A549 (cell line): ENCODE data around the gene VENTX. TPM values are rescaled to one million over a fixed set of nuclear protein-coding genes. Genes with fewer than 3 reads are reported as not detected.

Experiments
- ATAC-seq, 2 experiments: fragments of 200-7000 bp in 1 of 2; fragments of >200 bp in 1 of 2; cut with Nextera tagmentation in 1 of 2; cut with Tn5 transposase in 1 of 2; 3 replicates each; pipeline versions ENCODE4 v1.8.0 to v1.9.1; 2018 to 2020; ENCODE audit warnings: mild to moderate bottlenecking in 1 of 2, moderate library complexity in 1 of 2
- CTCF ChIA-PET: fragments of 300-600 bp; sonication (Branson Sonifier 250); formaldehyde crosslinking; extraction: SDS; loops from one replicate; lab custom pipeline; 2021; ENCODE audit warnings: antibody characterized with exemption, inconsistent platforms; lab: Yijun Ruan, JAX
- POLR2A ChIA-PET: fragments of 350-600 bp; formaldehyde crosslinking; extraction: SDS; loops from one replicate; lab custom pipeline; 2021; ENCODE audit warnings: antibody characterized with exemption, inconsistent platforms; lab: Yijun Ruan, JAX
- DNase-seq, 2 experiments: peaks; one replicate each; pipeline versions ENCODE4 v3.0.0 to v3.0.0-alpha.2; 2011 to 2016; ENCODE audit warnings: low read depth in 1 of 2, low spot score in 1 of 2
- FAIRE-seq: peaks from 2 replicates; lab custom pipeline; 2011; peaks lifted over from hg19 to GRCh38; lab: Jason Lieb, UNC
- H3K27ac ChIP-seq, 2 experiments: fragments of >200 bp; sonication (Bioruptor Twin); formaldehyde crosslinking; 3 replicates each; pipeline ENCODE4 v1.5.1; 2016 to 2017
- H3K4me1 ChIP-seq: fragments of >200 bp; sonication (Bioruptor Twin); formaldehyde crosslinking; 3 replicates; pipeline ENCODE4 v1.6.1; 2016
- H3K4me2 ChIP-seq: fragments of >200 bp; sonication (Bioruptor Twin); formaldehyde crosslinking; 3 replicates; pipeline ENCODE4 v1.6.1; 2016
- H3K4me3 ChIP-seq: fragments of >200 bp; sonication (Bioruptor Twin); formaldehyde crosslinking; 3 replicates; pipeline ENCODE4 v1.5.1; 2016
- H3K9me3 ChIP-seq: fragments of >200 bp; sonication (Bioruptor Twin); formaldehyde crosslinking; 3 replicates; pipeline ENCODE4 v1.6.1; 2016
- BCL3 ChIP-seq: fragments of >200 bp; sonication (Bioruptor Twin); formaldehyde crosslinking; IDR thresholded peaks from 3 replicates; pipeline ENCODE4 v1.6.1; 2016
- BHLHE40 ChIP-seq: IDR thresholded peaks from 2 replicates; pipeline ENCODE4 v1.6.1; 2012; ENCODE audit warnings: low read depth, low read length, inconsistent platforms
- CBX2 ChIP-seq: fragments of 200-600 bp; sonication (generic); IDR thresholded peaks from 2 replicates; pipeline ENCODE4 v1.6.1; 2016; ENCODE audit warnings: low read depth, mild to moderate bottlenecking, borderline replicate concordance
- CEBPB ChIP-seq, 2 experiments: fragments of >200 bp in 1 of 2; sonication (Bioruptor Twin) in 1 of 2; formaldehyde crosslinking in 1 of 2; IDR thresholded peaks; 2 replicates each; pipeline ENCODE4 v1.6.1; 2012 to 2016
- CHD4 ChIP-seq: fragments of 200-600 bp; sonication (generic); IDR thresholded peaks from 2 replicates; pipeline ENCODE4 v1.6.1; 2016; ENCODE audit warnings: antibody characterized with exemption, mild to moderate bottlenecking, borderline replicate concordance
- EHF ChIP-seq: fragments of 250-450 bp; sonication (Bioruptor Pico); IDR thresholded peaks from 2 replicates; pipeline ENCODE4 v1.5.0; 2020; ENCODE audit warnings: mild to moderate bottlenecking
- ELK1 ChIP-seq: fragments of 150-350 bp; IDR thresholded peaks from 2 replicates; pipeline ENCODE4 v1.6.1; 2014; ENCODE audit warnings: low read depth, mild to moderate bottlenecking, low read length
- HES2 ChIP-seq: fragments of >200 bp; sonication (Bioruptor Twin); formaldehyde crosslinking; IDR thresholded peaks from 2 replicates; pipeline ENCODE4 v1.6.1; 2016
- HMGXB4 ChIP-seq: fragments of 250-450 bp; sonication (Bioruptor Pico); IDR thresholded peaks from 2 replicates; pipeline ENCODE4 v1.5.0; 2021; ENCODE audit warnings: mild to moderate bottlenecking, moderate library complexity, borderline replicate concordance
- HOXB5 ChIP-seq: fragments of 250-450 bp; sonication (Bioruptor Pico); IDR thresholded peaks from 2 replicates; pipeline ENCODE4 v1.5.0; 2020; ENCODE audit warnings: mild to moderate bottlenecking, moderate library complexity
- MAFK ChIP-seq: fragments of 450-650 bp; IDR thresholded peaks from 2 replicates; pipeline ENCODE4 v1.6.1; 2014; ENCODE audit not compliant: partially characterized antibody
- MAX ChIP-seq: IDR thresholded peaks from 2 replicates; pipeline ENCODE4 v1.6.1; 2012
- NFE2L2 ChIP-seq: fragments of 150-350 bp; conservative IDR thresholded peaks from 2 replicates; pipeline ENCODE4 v1.6.1; 2014; ENCODE audit warnings: low read length
- PBX3 ChIP-seq: IDR thresholded peaks from 2 replicates; pipeline ENCODE4 v1.6.1; 2012
- PHF8 ChIP-seq: fragments of 200-600 bp; sonication (generic); IDR thresholded peaks from 2 replicates; pipeline ENCODE4 v1.6.1; 2016; ENCODE audit warnings: low read depth, mild to moderate bottlenecking, antibody characterized with exemption, moderate library complexity, borderline replicate concordance
- RCOR1 ChIP-seq: fragments of 150-350 bp; IDR thresholded peaks from 2 replicates; pipeline ENCODE4 v1.6.1; 2014; ENCODE audit warnings: antibody characterized with exemption, low read length, low read depth
- RNF2 ChIP-seq: fragments of 200-600 bp; sonication (generic); IDR thresholded peaks from 2 replicates; pipeline ENCODE4 v1.6.1; 2016; ENCODE audit warnings: low read depth, mild to moderate bottlenecking, antibody characterized with exemption, moderate library complexity, borderline replicate concordance
- SMC3 ChIP-seq: fragments of >200 bp; sonication (Bioruptor Twin); formaldehyde crosslinking; IDR thresholded peaks from 3 replicates; pipeline ENCODE4 v1.6.1; 2018; ENCODE audit warnings: inconsistent platforms
- TFCP2L1 ChIP-seq: fragments of 250-450 bp; sonication (Bioruptor Pico); IDR thresholded peaks from 2 replicates; pipeline ENCODE4 v1.5.0; 2021; ENCODE audit warnings: mild to moderate bottlenecking
- WGBS: methylation state at CpG from one replicate; pipeline ENCODE4 v1.1.6; 2017; ENCODE audit errors: missing lambda C conversion rate; 5-methylcytosine and 5-hydroxymethylcytosine counted together
- polyA plus RNA-seq, 4 experiments: library from polyadenylated mRNA; depleted of rRNA in 3 of 4; stranded (reverse); fragments of >200 nt; fragmentation: RNase III in 1 of 4; extraction: RNeasy Plus Mini Kit Qiagen cat#74134 plus additional on column Dnase treatment in 1 of 4; gene quantifications; 2 replicates in 3 of 4; 3 replicates in 1 of 4; pipeline ENCODE4 v1.2.3, GENCODE V29; 2011 to 2017

Gene VENTX
- polyA plus RNA-seq, 2 of the 4 experiments (the other 2 are of a cell fraction): not detected

GRCh38 chr10:133196936-133197758 lies 40.5 kb upstream of the VENTX start (continued):
- TF ChIP-seq HMGXB4 (CRISPR knock-in tag) (no peak), TFCP2L1 (no peak)

GRCh38 chr10:133197786-133198185 lies 39.9 kb upstream of the VENTX start:
- Histone ChIP-seq H3K4me2 (no peak overlapping the region), H3K4me3 (no peak overlapping the region), H3K4me1 (no peaks in the 10 kb centered on the region), H3K9me3 (0 out of 3 replicates have a peak, but pooled peaks cover 1% of the 10 kb centered on the region), H3K27ac (no peak overlapping the region)
- CTCF ChIA-PET: interaction anchor here (1.0 to 1.5 kb wide), 2 partner anchors 9 to 11 kb away, joined by 3 read pairs; no protein-coding TSS in a partner anchor
- POLR2A ChIA-PET: no interaction called here
- FAIRE-seq (no peak), ATAC-seq (no peak)
- 69% methylated on average over 6 of the region's 9 CpGs for WGBS
- TF ChIP-seq BCL3: no peak
- no peak for TF ChIP-seq ELK1
- TF ChIP-seq HMGXB4 (CRISPR knock-in tag): no peak
- TF ChIP-seq TFCP2L1: no peak
- no peak for TF ChIP-seq BHLHE40
- no peak for TF ChIP-seq CEBPB (IDR thresholded peaks at IDR 0.05)
- TF ChIP-seq CBX2: no peak
- no peak for TF ChIP-seq PBX3
- no peak for TF ChIP-seq HES2
- no peak for TF ChIP-seq HOXB5 (CRISPR knock-in tag)
- TF ChIP-seq SMC3: no peak
- no peak for TF ChIP-seq MAFK
- TF ChIP-seq CHD4: no peak
- no peak for TF ChIP-seq RCOR1
- no peak for TF ChIP-seq EHF (CRISPR knock-in tag)
- TF ChIP-seq RNF2: no peak
- TF ChIP-seq NFE2L2: no peak
- no peak for TF ChIP-seq MAX
- TF ChIP-seq PHF8: no peak
- TF ChIP-seq, all 56 proteins: peak for 0
- no peak for DNase-seq
